Loucy (cell line): ENCODE measurements around the gene CRABP1.

ENCODE experiments used
- CTCF ChIP-seq: fragments of 200-600 bp; sonication (generic); conservative IDR thresholded peaks from 2 replicates; pipeline ENCODE4 v1.5.1; 2014; ENCODE audit warnings: mild to moderate bottlenecking, antibody characterized with exemption, low read length
- EZH2phosphoT487 ChIP-seq: fragments of 200-600 bp; IDR thresholded peaks from 2 replicates; pipeline ENCODE4 v1.6.1; 2018; ENCODE audit warnings: antibody characterized with exemption, mild to moderate bottlenecking, moderate library complexity, borderline replicate concordance

DNA sequence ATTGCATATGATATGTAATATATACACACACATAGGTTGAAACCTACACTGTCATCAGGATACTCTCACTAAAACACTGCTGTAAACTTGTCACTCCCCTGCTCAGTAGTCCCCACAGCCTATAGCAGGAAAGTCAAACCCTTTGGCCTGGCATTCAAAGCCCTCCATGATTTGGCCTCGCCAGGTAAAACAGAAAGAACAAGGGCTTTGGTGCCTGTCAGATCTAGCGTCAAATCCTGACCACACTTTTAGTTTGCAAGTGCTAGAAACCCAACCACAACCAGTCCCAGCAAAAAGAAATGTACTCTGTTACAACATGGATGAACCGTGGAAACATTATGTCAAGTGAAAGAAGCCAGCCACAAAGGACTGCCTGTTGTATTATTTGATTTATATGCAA, 11.4 kb downstream of the CRABP1 start:
- TF ChIP-seq CTCF (no peak), EZH2phosphoT487 (no peak)
